Activated CD8-positive, alpha-beta T cell treated with anti-CD3 and anti-CD28 coated beads, Interleukin-2, amount 10 ng/mL, durations not matched to agents 7 days and 5 days (primary cell): Measurements from ENCODE around the gene CD4. TPM values are rescaled to one million over a fixed set of nuclear protein-coding genes. Genes with fewer than 3 reads are reported as not detected.
A peak's percentile ranks its signal among the peaks of the same experiment; 100 is the strongest.

Experiments
- ATAC-seq: fragments of 150-1000 bp; cut with Tn5 transposase; one replicate; pipeline ENCODE4 v1.10.0; 2021; ENCODE audit warnings: moderate library complexity
- CTCF ChIA-PET: fragments of 350-600 bp; sonication (Branson Sonifier 250); formaldehyde crosslinking; loops from one replicate; lab custom pipeline; 2021; ENCODE audit warnings: antibody characterized with exemption; lab: Charles Lee
- POLR2A ChIA-PET: fragments of 350-600 bp; sonication (Branson Sonifier 250); formaldehyde crosslinking; loops from one replicate; lab custom pipeline; 2021; ENCODE audit warnings: antibody characterized with exemption; lab: Charles Lee
- DNase-seq: peaks from one replicate; pipeline ENCODE4 v3.0.0-alpha.2; 2020
- H3K27ac Mint-ChIP-seq: one replicate; pipeline ENCODE4 v1.8.0; 2021; ENCODE audit warnings: mild to moderate bottlenecking, mixed read lengths
- H3K27me3 Mint-ChIP-seq: one replicate; pipeline ENCODE4 v1.8.0; 2021; ENCODE audit warnings: low read depth, mixed read lengths
- H3K36me3 Mint-ChIP-seq: one replicate; pipeline ENCODE4 v1.8.0; 2021; ENCODE audit warnings: low read depth, mixed read lengths
- H3K4me1 Mint-ChIP-seq: one replicate; pipeline ENCODE4 v1.8.0; 2021; ENCODE audit warnings: low read depth, mixed read lengths
- H3K4me3 Mint-ChIP-seq: one replicate; pipeline ENCODE4 v1.8.0; 2021; ENCODE audit warnings: mild to moderate bottlenecking, mixed read lengths
- H3K9me3 Mint-ChIP-seq: one replicate; pipeline ENCODE4 v1.8.0; 2022; ENCODE audit warnings: mixed read lengths; ENCODE audit not compliant: insufficient read depth
- total RNA-seq, 2 experiments: library from RNA; stranded (reverse); gene quantifications; one replicate each; pipeline ENCODE4 v1.2.3, GENCODE V29; 2021

CD4 gene
- total RNA-seq, 2 experiments from 2014 or later = 0.90 to 1.6 TPM

DNA sequence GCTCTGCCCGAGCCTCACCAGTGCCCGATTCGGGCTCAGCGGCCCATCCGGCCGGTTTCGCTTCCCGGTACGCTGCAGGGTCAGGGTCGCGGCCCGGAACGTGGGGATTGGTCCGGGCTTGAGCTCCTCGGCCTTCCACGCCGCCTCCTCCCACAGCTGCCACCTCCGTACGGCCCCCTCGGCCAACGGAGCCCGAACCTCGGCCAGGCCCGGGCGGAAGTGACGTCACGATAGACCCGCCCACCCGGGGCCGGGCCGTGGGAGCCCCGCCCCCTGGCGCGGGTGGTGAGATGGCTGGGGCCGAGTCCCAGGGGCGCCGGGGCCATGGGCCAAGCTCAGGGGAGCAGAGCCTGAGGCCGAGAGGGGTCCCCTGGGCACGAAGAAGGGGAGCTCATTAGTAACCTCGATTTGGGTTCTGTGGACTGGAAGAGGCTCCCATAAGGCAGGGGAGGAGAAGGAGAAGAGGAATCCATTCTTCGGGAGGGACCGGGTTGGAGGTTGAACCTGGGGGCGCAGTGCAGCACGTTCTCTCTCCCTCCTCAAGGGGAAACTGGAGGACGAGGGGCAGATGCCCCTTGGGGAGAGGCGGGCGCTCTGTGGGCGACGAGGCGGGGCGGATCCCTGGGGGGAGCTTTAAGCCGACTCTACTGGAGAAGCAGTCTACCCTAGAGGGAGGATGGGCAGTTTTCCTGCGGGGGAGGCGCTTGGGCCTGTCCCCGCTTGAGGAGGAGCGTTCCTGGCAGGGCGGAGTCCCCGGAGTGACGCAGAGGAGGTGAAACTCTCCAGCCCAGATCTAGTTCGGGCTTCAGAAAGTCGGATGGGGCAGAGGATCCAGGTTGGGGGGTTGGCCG is 36.2 kb upstream of the CD4 start, which contains the start of gene MLF2:
Gene MLF2, minus strand, starts transcription at position 221 of the 851 bp plus-strand sequence. CDS start 807 bp downstream, outside the sequence.
- Mint-ChIP-seq H3K27ac (peak within 1 kb of the TSS; percentile 99), H3K27me3 (peaks cover 4% of the 10 kb centered on the region), H3K9me3 (no peaks in the 10 kb centered on the region), H3K4me3 (peak within 1 kb of the TSS; percentile 91), H3K4me1 (peaks cover 29% of the 10 kb centered on the region), H3K36me3 (peaks cover 27% of the 10 kb centered on the region)
- ChIA-PET POLR2A (interaction anchor here (0.7 to 3.7 kb wide), 25 partner anchors 8 to 190 kb away, joined by 3 to 66 read pairs (median 5); partner anchors contain the start of genes C12orf57, CDCA3, COPS7A and GPR162), CTCF (interaction anchor here (0.6 to 13.5 kb wide), 44 partner anchors 10 to 265 kb away, joined by 3 to 378 read pairs (median 5); partner anchors contain the start of genes CD4, CDCA3, COPS7A and GPR162)
- ATAC-seq (peak; percentile 96), DNase-seq (peak; percentile 99)

DNA sequence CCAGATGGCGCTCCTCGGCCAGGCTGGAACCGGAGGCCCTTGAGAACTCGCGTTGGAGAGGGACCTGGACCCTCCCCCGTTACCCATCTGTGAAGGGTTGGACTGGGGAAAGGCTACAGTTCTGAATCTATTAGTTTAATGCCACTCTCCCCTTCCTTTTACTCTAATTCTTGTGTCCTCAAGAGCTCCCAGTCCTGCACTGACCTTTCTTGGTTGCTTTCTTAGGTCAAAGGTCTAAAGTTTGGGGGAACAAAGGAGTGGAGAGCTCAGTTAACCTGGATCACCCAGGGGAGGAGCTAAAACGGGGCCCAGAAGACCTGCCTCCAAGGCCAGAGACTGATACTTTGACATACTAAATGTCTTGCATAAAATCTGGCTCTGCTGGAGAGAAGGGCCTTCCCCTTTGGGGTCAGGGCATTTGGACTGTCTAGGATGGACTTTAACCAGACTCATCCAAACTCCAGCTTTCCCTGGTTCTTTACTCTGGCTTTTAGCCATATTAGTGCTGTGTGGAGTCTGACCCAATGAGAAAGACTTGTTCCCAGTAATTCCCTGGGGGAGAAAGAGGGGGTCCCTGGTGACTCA is 35.5 kb upstream of the CD4 start:
- peaks cover 23% of the 10 kb centered on the region for H3K36me3 Mint-ChIP-seq
- no peaks in the 10 kb centered on the region for H3K9me3 Mint-ChIP-seq
- peaks cover 35% of the 10 kb centered on the region for H3K4me1 Mint-ChIP-seq
- DNase-seq = no peak
- CTCF ChIA-PET = interaction anchor here (0.7 to 13.5 kb wide), 38 partner anchors 9 to 264 kb away, joined by 3 to 378 read pairs (median 6); partner anchors contain the start of genes CD4, CDCA3, COPS7A and GPR162
- ATAC-seq = no peak
- peak overlapping the region; percentile 99 for H3K27ac Mint-ChIP-seq
- peaks cover 4% of the 10 kb centered on the region for H3K27me3 Mint-ChIP-seq
- H3K4me3 Mint-ChIP-seq = peak overlapping the region; percentile 91
- POLR2A ChIA-PET = interaction anchor here (0.9 to 3.7 kb wide), 15 partner anchors 13 to 190 kb away, joined by 3 to 66 read pairs (median 9); partner anchors contain the start of genes C12orf57, CDCA3, COPS7A and GPR162

DNA sequence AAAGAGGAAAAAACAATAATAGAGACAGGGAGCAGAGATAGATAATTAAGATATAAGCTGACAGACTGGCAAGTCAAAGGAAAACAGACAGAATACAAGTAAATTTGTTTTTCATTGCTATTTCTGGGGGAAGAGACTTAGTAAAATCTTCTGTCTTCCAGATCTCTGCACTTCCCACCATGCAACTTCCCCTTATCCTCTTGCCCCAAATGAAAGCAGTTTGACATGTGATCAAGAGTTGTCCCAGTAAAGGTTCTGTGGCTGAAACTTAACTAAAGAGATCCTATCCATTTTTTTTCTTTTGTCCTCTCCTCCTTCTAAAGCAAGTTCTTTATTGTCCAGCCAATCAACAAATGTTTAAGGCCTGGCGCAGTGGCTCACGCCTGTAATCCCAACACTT is 34.9 kb upstream of the CD4 start:
- ChIA-PET CTCF (interaction anchor here (0.7 to 13.5 kb wide), 34 partner anchors 9 to 184 kb away, joined by 3 to 378 read pairs (median 6); partner anchors contain the start of genes CD4, CDCA3, COPS7A and GPR162), POLR2A (interaction anchor here (1.0 to 3.7 kb wide), 8 partner anchors 12 to 146 kb away, joined by 3 to 66 read pairs (median 9); partner anchors contain the start of genes CDCA3, GPR162, LAG3 and PTMS)
- H3K36me3 Mint-ChIP-seq = peaks cover 23% of the 10 kb centered on the region
- DNase-seq (no peak), ATAC-seq (no peak)
- H3K27ac Mint-ChIP-seq = no peak overlapping the region
- peaks cover 4% of the 10 kb centered on the region for H3K27me3 Mint-ChIP-seq
- H3K4me1 Mint-ChIP-seq = peaks cover 38% of the 10 kb centered on the region
- H3K9me3 Mint-ChIP-seq = no peaks in the 10 kb centered on the region
- H3K4me3 Mint-ChIP-seq = no peak overlapping the region

DNA sequence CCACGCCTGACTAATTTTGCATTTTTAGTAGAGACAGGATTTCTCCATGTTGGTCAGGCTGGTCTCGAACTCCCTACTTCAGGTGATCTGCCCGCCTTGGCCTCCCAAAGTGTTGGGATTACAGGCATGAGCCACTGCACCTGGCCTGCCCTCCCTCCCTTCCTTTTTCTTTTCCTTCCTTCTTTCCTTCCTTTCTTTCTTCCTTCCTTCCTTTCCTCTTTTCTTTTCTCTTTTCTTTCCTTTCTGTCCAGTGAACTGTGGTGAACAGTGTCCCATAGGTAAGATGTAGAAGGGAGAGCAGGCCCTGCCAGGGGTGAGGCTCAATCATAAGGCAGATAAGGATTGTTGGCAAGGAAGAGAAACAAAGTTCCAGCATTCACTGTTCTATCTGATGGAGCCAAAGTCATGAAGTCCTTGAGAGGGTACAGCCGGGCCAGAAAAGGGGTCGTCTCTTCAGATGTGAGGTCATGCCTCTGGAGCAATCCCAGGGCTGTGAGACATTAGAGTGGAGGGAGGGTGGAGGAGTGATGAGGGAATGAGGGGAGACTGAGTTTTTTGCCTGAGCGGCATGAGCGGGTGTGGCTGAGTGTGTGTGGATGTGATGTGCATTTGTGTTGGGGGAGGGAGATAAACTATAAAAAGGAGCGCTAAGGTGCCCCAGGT is 32.2 kb upstream of the CD4 start:
- H3K4me3 Mint-ChIP-seq = no peak overlapping the region
- peaks cover 23% of the 10 kb centered on the region for H3K4me1 Mint-ChIP-seq
- H3K27me3 Mint-ChIP-seq = peaks cover 14% of the 10 kb centered on the region
- H3K27ac Mint-ChIP-seq = no peak overlapping the region
- no peak for ATAC-seq
- ChIA-PET CTCF (interaction anchor here (3.6 to 13.5 kb wide), 2 partner anchors 18 to 69 kb away, joined by 15 to 378 read pairs; partner anchors contain the start of genes LAG3 and PTMS), POLR2A (interaction anchor here (0.6 kb wide), 1 partner anchor 8 kb away, joined by 3 read pairs; no protein-coding TSS in a partner anchor)
- H3K9me3 Mint-ChIP-seq = no peaks in the 10 kb centered on the region
- no peaks in the 10 kb centered on the region for H3K36me3 Mint-ChIP-seq
- DNase-seq = no peak

DNA sequence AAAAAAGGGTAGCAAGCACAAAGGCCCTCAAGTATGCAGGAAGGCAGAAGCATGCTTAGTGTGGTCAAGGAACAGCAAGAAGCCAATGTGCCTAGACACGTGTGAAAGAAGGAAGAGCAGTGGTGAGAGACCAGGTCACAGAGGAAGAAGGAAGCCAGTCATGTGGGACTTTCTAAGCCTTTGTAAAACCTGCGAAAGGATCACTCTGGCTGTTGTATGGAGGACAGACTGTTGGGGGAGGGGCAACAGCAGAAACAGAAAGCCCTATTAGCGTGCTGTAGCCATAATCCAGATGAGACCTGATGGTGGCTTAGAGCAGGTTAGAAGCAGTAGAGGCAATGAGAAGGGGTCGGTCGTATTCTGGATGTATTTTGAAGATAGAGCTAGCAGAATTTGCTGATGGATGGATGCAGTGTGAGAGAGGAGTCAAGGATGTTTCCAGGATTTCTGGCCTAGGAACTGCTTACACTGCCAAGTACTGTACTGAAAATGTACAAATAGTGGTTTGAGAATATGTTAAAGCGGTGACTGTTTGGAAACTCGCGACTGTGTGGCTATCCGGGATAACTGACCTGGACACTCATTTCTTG is 30.7 kb upstream of the CD4 start:
- Mint-ChIP-seq H3K4me3 (no peak overlapping the region), H3K27ac (no peak overlapping the region), H3K36me3 (no peaks in the 10 kb centered on the region), H3K9me3 (no peaks in the 10 kb centered on the region), H3K4me1 (peaks cover 19% of the 10 kb centered on the region), H3K27me3 (peaks cover 22% of the 10 kb centered on the region)
- POLR2A ChIA-PET = interaction anchor here (0.9 to 1.0 kb wide), 2 partner anchors 49 to 220 kb away, joined by 3 read pairs; no protein-coding TSS in a partner anchor
- no peak for DNase-seq
- CTCF ChIA-PET = interaction anchor here (0.9 to 13.5 kb wide), 3 partner anchors 16 to 67 kb away, joined by 3 to 378 read pairs (median 15); partner anchors contain the start of genes LAG3 and PTMS
- no peak for ATAC-seq

DNA sequence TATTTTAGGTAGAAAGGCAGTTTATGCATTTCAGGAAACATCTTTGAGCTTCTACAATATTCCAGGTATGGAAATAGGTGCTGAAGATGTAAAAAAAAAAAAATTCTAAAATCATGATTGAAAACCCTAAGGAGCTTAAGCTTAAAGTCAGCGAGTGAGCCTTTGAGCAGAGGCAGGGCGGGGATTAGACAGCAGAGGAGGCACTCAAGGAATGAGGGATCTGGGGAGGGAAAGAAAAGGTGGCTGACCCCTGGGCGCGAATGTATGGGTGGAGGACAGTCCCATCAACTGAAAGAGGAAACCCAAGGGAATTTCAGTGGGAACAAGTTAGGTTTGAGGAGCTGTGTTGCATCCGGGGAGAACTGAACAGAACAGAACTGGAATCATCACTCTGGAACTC is 29.6 kb upstream of the CD4 start:
- H3K27ac Mint-ChIP-seq = no peak overlapping the region
- no peak overlapping the region for H3K4me3 Mint-ChIP-seq
- no peak for DNase-seq
- CTCF ChIA-PET = interaction anchor here (0.6 to 13.5 kb wide), 4 partner anchors 15 to 203 kb away, joined by 3 to 378 read pairs (median 10); partner anchors contain the start of genes LAG3 and PTMS
- H3K36me3 Mint-ChIP-seq = no peaks in the 10 kb centered on the region
- peaks cover 30% of the 10 kb centered on the region for H3K27me3 Mint-ChIP-seq
- no peaks in the 10 kb centered on the region for H3K9me3 Mint-ChIP-seq
- no peak for ATAC-seq
- POLR2A ChIA-PET = interaction anchor here (0.6 to 1.0 kb wide), 3 partner anchors 15 to 108 kb away, joined by 3 read pairs; partner anchors contain the start of gene TPI1
- peaks cover 23% of the 10 kb centered on the region for H3K4me1 Mint-ChIP-seq

DNA sequence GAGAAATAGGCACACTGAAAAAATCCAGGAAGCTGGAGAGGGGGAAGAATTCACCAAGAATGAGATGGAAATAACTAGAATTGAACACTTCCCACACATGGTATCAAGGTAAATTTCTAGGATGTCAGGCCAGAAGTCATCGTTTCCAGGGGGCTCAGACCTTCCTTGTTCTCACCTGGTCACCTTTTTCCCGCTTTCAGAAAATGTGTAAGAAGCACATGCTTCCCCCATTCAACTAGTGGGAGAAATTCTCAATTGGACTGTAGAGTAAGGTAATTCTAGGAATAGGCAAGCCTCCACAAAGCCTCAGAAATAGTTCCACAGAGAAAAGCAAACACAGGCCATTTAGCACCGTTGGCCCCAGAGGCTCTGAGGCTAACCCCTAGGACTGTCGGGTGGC is 25.9 kb upstream of the CD4 start:
- ATAC-seq (no peak), DNase-seq (no peak)
- H3K4me3 Mint-ChIP-seq = no peak overlapping the region
- ChIA-PET CTCF (interaction anchor here (2.5 to 13.5 kb wide), 2 partner anchors 10 to 12 kb away, joined by 21 to 378 read pairs; partner anchors contain the start of genes LAG3, MLF2 and PTMS), POLR2A (interaction anchor here (1.0 to 1.4 kb wide), 3 partner anchors 11 to 39 kb away, joined by 3 read pairs; partner anchors contain the start of genes COPS7A and MLF2)
- H3K36me3 Mint-ChIP-seq = no peaks in the 10 kb centered on the region
- no peaks in the 10 kb centered on the region for H3K9me3 Mint-ChIP-seq
- no peak overlapping the region for H3K27ac Mint-ChIP-seq
- peaks cover 41% of the 10 kb centered on the region for H3K27me3 Mint-ChIP-seq
- peaks cover 44% of the 10 kb centered on the region for H3K4me1 Mint-ChIP-seq

DNA sequence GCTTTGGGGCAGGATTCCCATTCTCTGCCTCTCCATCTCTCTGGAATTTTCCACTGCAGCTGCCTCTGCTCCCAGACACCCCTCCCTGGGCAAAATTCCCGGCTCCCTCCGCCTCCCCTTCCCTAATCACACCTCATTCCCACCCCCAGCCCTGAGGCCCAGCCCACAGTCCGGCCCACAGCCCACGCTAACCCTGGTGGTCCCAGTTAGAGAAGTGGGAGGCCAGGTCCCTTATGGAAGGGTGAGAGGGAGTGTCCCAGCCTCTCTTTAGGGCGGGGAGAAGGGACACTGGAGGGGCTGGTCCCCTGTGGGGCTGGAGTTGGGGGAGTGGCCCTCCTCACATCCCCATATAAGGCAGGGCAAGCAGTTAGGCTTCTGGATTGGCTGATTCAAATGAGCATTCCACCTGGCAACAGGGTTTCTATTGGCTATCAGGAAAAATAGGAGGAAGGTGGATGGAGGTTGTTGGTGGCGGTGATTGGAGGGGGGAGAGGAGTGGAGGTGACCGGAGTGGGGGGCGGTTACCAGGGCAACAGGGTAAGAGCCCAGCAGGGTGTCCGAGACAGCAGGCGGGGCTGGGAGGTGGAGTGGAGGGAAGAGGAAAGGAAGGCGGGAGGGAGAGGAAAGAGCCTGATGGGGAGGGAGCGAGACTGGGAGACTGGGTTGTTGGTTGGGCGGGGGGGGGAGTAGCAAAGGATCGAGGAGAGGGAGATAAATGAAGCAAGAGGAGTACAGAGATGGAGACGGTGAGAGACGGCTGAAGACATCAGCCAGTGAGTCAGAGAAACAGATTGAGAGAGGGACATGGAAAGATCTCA is 25.1 kb upstream of the CD4 start:
- Mint-ChIP-seq H3K27me3 (peaks cover 43% of the 10 kb centered on the region), H3K27ac (peak overlapping the region; percentile 23), H3K36me3 (no peaks in the 10 kb centered on the region), H3K4me1 (peaks cover 43% of the 10 kb centered on the region), H3K9me3 (no peaks in the 10 kb centered on the region), H3K4me3 (peak overlapping the region; percentile 19)
- POLR2A ChIA-PET = interaction anchor here (1.0 to 4.4 kb wide), 4 partner anchors 10 to 40 kb away, joined by 3 to 35 read pairs (median 8); partner anchors contain the start of genes COPS7A and MLF2
- CTCF ChIA-PET = interaction anchor here (2.5 to 20.8 kb wide), 4 partner anchors 7 to 17 kb away, joined by 21 to 378 read pairs (median 269); partner anchors contain the start of genes LAG3, MLF2 and PTMS
- DNase-seq = peak; percentile 75
- peak; percentile 67 for ATAC-seq

DNA sequence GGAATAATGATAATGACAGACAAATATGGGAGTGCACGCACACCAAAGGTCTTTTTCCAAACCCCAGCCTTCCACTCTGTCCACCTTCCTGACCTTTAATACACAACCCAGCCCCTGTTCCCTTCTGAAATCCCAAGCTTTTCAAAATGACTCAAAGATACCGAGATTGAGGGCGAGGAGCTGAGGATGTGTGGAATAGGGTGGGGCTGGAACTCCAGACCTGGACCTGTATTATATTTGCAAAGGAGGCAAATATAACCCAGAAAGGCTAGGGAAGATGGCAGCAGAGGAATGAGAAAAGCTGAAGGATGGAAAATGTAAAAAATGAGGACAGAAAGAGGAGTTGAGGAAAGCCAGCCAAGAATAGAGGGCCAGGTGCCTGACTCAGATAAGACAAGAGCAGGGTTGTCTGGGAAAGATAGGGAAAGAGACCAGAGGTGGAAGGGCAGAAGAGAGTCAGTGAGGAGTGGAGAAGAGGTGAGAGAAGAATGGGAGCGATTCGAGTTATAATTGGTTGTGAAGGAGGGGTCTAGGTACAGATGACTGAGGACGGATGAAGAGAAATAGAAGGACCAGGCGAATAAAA is 24.2 kb upstream of the CD4 start:
- DNase-seq (no peak), ATAC-seq (no peak)
- no peaks in the 10 kb centered on the region for H3K9me3 Mint-ChIP-seq
- H3K4me1 Mint-ChIP-seq = peaks cover 52% of the 10 kb centered on the region
- CTCF ChIA-PET = interaction anchor here (2.0 to 20.8 kb wide), 3 partner anchors 8 to 41 kb away, joined by 11 to 378 read pairs (median 160); partner anchors contain the start of genes COPS7A and MLF2
- H3K4me3 Mint-ChIP-seq = peak overlapping the region; percentile 76
- peak overlapping the region; percentile 12 for H3K27ac Mint-ChIP-seq
- peaks cover 39% of the 10 kb centered on the region for H3K27me3 Mint-ChIP-seq
- POLR2A ChIA-PET = interaction anchor here (0.6 to 4.4 kb wide), 6 partner anchors 8 to 198 kb away, joined by 3 to 35 read pairs (median 3); partner anchors contain the start of genes C12orf57, MLF2 and P3H3
- no peaks in the 10 kb centered on the region for H3K36me3 Mint-ChIP-seq
